ENCODE measurements around the gene KLHL35.
A peak's percentile ranks its signal among the peaks of the same experiment; 100 is the strongest.

The KLHL35 gene

GRCh38 chr11:75475767-75476650 lies 43.0 kb upstream of the KLHL35 start:
- H3K4me1 ChIP-seq (ENCODE audit: insufficient read depth, poor library complexity, severe bottlenecking) = no peaks in the 10 kb centered on the region
- no peaks in the 10 kb centered on the region for H3K9me3 ChIP-seq (ENCODE audit: severe bottlenecking)
- H3K27me3 ChIP-seq (ENCODE audit: insufficient read depth, poor library complexity, severe bottlenecking) = no peaks in the 10 kb centered on the region
- no peak for TF ChIP-seq CTCF (IDR thresholded peaks at IDR 0.05; ENCODE audit: poor library complexity, severe bottlenecking)
- no peaks in the 10 kb centered on the region for H3K36me3 ChIP-seq (ENCODE audit: low read depth)
- no peak overlapping the region for H3K27ac ChIP-seq (ENCODE audit: poor library complexity, severe bottlenecking)
- ATAC-seq (ENCODE audit: low read depth) = peak; percentile 7; the same call in 1 of the 3 replicates
- DNase-seq (ENCODE audit: low spot score) = no peak
- H3K4me3 ChIP-seq (ENCODE audit: severe bottlenecking) = no peak overlapping the region

GRCh38 chr11:75474878-75475766 lies 42.1 kb upstream of the KLHL35 start:
- TF ChIP-seq CTCF (IDR thresholded peaks at IDR 0.05; ENCODE audit: poor library complexity, severe bottlenecking) = no peak
- ATAC-seq (ENCODE audit: low read depth) (no peak), DNase-seq (ENCODE audit: low spot score) (no peak)
- no peaks in the 10 kb centered on the region for H3K36me3 ChIP-seq (ENCODE audit: low read depth)
- H3K4me1 ChIP-seq (ENCODE audit: insufficient read depth, poor library complexity, severe bottlenecking) = no peaks in the 10 kb centered on the region
- no peaks in the 10 kb centered on the region for H3K27me3 ChIP-seq (ENCODE audit: insufficient read depth, poor library complexity, severe bottlenecking)
- no peak overlapping the region for H3K27ac ChIP-seq (ENCODE audit: poor library complexity, severe bottlenecking)
- no peaks in the 10 kb centered on the region for H3K9me3 ChIP-seq (ENCODE audit: severe bottlenecking)
- no peak overlapping the region for H3K4me3 ChIP-seq (ENCODE audit: severe bottlenecking)

GRCh38 chr11:75474240-75474639 lies 41.2 kb upstream of the KLHL35 start:
- no peak for DNase-seq (ENCODE audit: low spot score)
- H3K4me3 ChIP-seq (ENCODE audit: severe bottlenecking) = no peak overlapping the region
- no peaks in the 10 kb centered on the region for H3K9me3 ChIP-seq (ENCODE audit: severe bottlenecking)
- no peak for ATAC-seq (ENCODE audit: low read depth)
- H3K4me1 ChIP-seq (ENCODE audit: insufficient read depth, poor library complexity, severe bottlenecking) = no peaks in the 10 kb centered on the region
- no peak overlapping the region for H3K27ac ChIP-seq (ENCODE audit: poor library complexity, severe bottlenecking)
- H3K27me3 ChIP-seq (ENCODE audit: insufficient read depth, poor library complexity, severe bottlenecking) = no peaks in the 10 kb centered on the region
- TF ChIP-seq CTCF (IDR thresholded peaks at IDR 0.05; ENCODE audit: poor library complexity, severe bottlenecking) = no peak
- no peaks in the 10 kb centered on the region for H3K36me3 ChIP-seq (ENCODE audit: low read depth)

- DNase-seq (ENCODE audit: low spot score) (no peak), ATAC-seq (ENCODE audit: low read depth) (no peak)
- H3K27ac ChIP-seq (ENCODE audit: poor library complexity, severe bottlenecking) = no peak overlapping the region
- H3K9me3 ChIP-seq (ENCODE audit: severe bottlenecking) = no peaks in the 10 kb centered on the region
- H3K4me1 ChIP-seq (ENCODE audit: insufficient read depth, poor library complexity, severe bottlenecking) = no peaks in the 10 kb centered on the region
- no peaks in the 10 kb centered on the region for H3K36me3 ChIP-seq (ENCODE audit: low read depth)
- no peak for TF ChIP-seq CTCF (IDR thresholded peaks at IDR 0.05; ENCODE audit: poor library complexity, severe bottlenecking)
- H3K4me3 ChIP-seq (ENCODE audit: severe bottlenecking) = no peak overlapping the region
- no peaks in the 10 kb centered on the region for H3K27me3 ChIP-seq (ENCODE audit: insufficient read depth, poor library complexity, severe bottlenecking)
Measured at GRCh38 chr11:75473684-75474083, 40.7 kb upstream of the KLHL35 start.
